WTC11 (cell line): ENCODE measurements around the gene NMRK1. TPM values are rescaled to one million over a fixed set of nuclear protein-coding genes. Genes with fewer than 3 reads are reported as not detected.

Experiments
- ATAC-seq: fragments of 200-7000 bp; cut with Tn5 transposase; 2 replicates; pipeline ENCODE4 v1.10.0; 2021; ENCODE audit warnings: mild to moderate bottlenecking, moderate library complexity
- CTCF ChIA-PET: fragments of 300-600 bp; sonication (Branson Sonifier 250); formaldehyde crosslinking; loops from one replicate; lab custom pipeline; 2021; ENCODE audit warnings: antibody characterized with exemption; lab: Charles Lee
- POLR2A ChIA-PET: fragments of 350-600 bp; sonication (Branson Sonifier 250); formaldehyde crosslinking; loops from one replicate; lab custom pipeline; 2021; ENCODE audit warnings: antibody characterized with exemption; lab: Charles Lee
- DNase-seq: peaks from one replicate; pipeline ENCODE4 v3.0.0; 2021; ENCODE audit warnings: low spot score
- H3K27ac Mint-ChIP-seq: 2 replicates; pipeline ENCODE4 v1.8.0; 2021; ENCODE audit warnings: mixed read lengths
- H3K27me3 Mint-ChIP-seq: 2 replicates; pipeline ENCODE4 v1.8.0; 2021; ENCODE audit warnings: low read depth, mild to moderate bottlenecking, moderate library complexity, mixed read lengths
- H3K36me3 Mint-ChIP-seq: 2 replicates; pipeline ENCODE4 v1.8.0; 2021; ENCODE audit warnings: mixed read lengths
- H3K4me1 Mint-ChIP-seq: 2 replicates; pipeline ENCODE4 v1.8.0; 2022; ENCODE audit warnings: mixed read lengths
- H3K4me3 Mint-ChIP-seq: 2 replicates; pipeline ENCODE4 v1.8.0; 2021; ENCODE audit warnings: mild to moderate bottlenecking, moderate library complexity, mixed read lengths
- H3K9me3 Mint-ChIP-seq: 2 replicates; pipeline ENCODE4 v1.8.0; 2021; ENCODE audit warnings: mixed read lengths
- AR ChIP-seq: fragments of 250-450 bp; sonication (Bioruptor Pico); IDR thresholded peaks from 2 replicates; pipeline ENCODE4 v1.9.0; 2021; ENCODE audit warnings: mild to moderate bottlenecking
- ATF3 ChIP-seq: sonication (generic); formaldehyde crosslinking; conservative IDR thresholded peaks from 2 replicates; pipeline ENCODE4 v1.8.1; 2022; ENCODE audit warnings: mild to moderate bottlenecking, missing genetic modification reagents
- CREB1 ChIP-seq: sonication (generic); formaldehyde crosslinking; IDR thresholded peaks from 2 replicates; pipeline ENCODE4 v1.8.0; 2023; ENCODE audit warnings: mild to moderate bottlenecking, missing genetic modification reagents
- E2F5 ChIP-seq: sonication (generic); formaldehyde crosslinking; IDR thresholded peaks from 2 replicates; pipeline ENCODE4 v1.8.1; 2022; ENCODE audit warnings: mild to moderate bottlenecking, moderate library complexity, missing genetic modification reagents
- FOXK1 ChIP-seq: sonication (generic); formaldehyde crosslinking; IDR thresholded peaks from 2 replicates; pipeline ENCODE4 v1.8.0; 2022; ENCODE audit warnings: mild to moderate bottlenecking, moderate library complexity, missing genetic modification reagents
- FOXP4 ChIP-seq: sonication (generic); formaldehyde crosslinking; IDR thresholded peaks from 2 replicates; pipeline ENCODE4 v1.8.0; 2022; ENCODE audit warnings: mild to moderate bottlenecking, missing genetic modification reagents
- GTF2I ChIP-seq: fragments of 250-450 bp; sonication (Bioruptor Pico); conservative IDR thresholded peaks from 2 replicates; pipeline ENCODE4 v1.4.0; 2021; ENCODE audit warnings: mild to moderate bottlenecking
- IRF1 ChIP-seq: sonication (generic); formaldehyde crosslinking; IDR thresholded peaks from 2 replicates; pipeline ENCODE4 v1.8.0; 2023; ENCODE audit warnings: missing genetic modification reagents
- JUN ChIP-seq: sonication (generic); formaldehyde crosslinking; IDR thresholded peaks from 2 replicates; pipeline ENCODE4 v1.8.0; 2023; ENCODE audit warnings: mild to moderate bottlenecking, missing genetic modification reagents
- NR1H2 ChIP-seq: sonication (generic); formaldehyde crosslinking; IDR thresholded peaks from 2 replicates; pipeline ENCODE4 v1.9.0; 2021; ENCODE audit warnings: mild to moderate bottlenecking, moderate library complexity, missing genetic modification reagents
- PREB ChIP-seq: sonication (generic); formaldehyde crosslinking; IDR thresholded peaks from 2 replicates; pipeline ENCODE4 v1.8.1; 2022; ENCODE audit warnings: mild to moderate bottlenecking, missing genetic modification reagents, moderate library complexity, borderline replicate concordance
- PRRX2 ChIP-seq: fragments of 250-450 bp; sonication (Bioruptor Pico); IDR thresholded peaks from 2 replicates; pipeline ENCODE4 v1.8.0; 2021; ENCODE audit warnings: mild to moderate bottlenecking
- SMAD4 ChIP-seq: sonication (generic); formaldehyde crosslinking; IDR thresholded peaks from 2 replicates; pipeline ENCODE4 v1.8.0; 2022; ENCODE audit warnings: mild to moderate bottlenecking, missing genetic modification reagents
- STAT6 ChIP-seq: sonication (generic); formaldehyde crosslinking; conservative IDR thresholded peaks from 2 replicates; pipeline ENCODE4 v1.8.1; 2023; ENCODE audit warnings: mild to moderate bottlenecking, low read depth, missing genetic modification reagents, moderate library complexity
- ZBTB21 ChIP-seq: sonication (generic); formaldehyde crosslinking; IDR thresholded peaks from 2 replicates; pipeline ENCODE4 v1.8.1; 2023; ENCODE audit warnings: mild to moderate bottlenecking, missing genetic modification reagents, borderline replicate concordance
- ZNF425 ChIP-seq: fragments of 250-450 bp; sonication (Bioruptor Pico); conservative IDR thresholded peaks from 2 replicates; pipeline ENCODE4 v1.9.0; 2021; ENCODE audit warnings: mild to moderate bottlenecking
- ZNF671 ChIP-seq: fragments of 250-450 bp; sonication (Bioruptor Pico); IDR thresholded peaks from 2 replicates; pipeline ENCODE4 v1.8.0; 2021; ENCODE audit warnings: mild to moderate bottlenecking
- ZSCAN18 ChIP-seq: fragments of 250-450 bp; sonication (Bioruptor Pico); IDR thresholded peaks from 2 replicates; pipeline ENCODE4 v2.1.2; 2022; ENCODE audit warnings: mild to moderate bottlenecking, moderate library complexity
- total RNA-seq: library from RNA; stranded (reverse); gene quantifications from 3 replicates; pipeline ENCODE4 v1.2.3, GENCODE V29; 2021

NMRK1 gene
- total RNA-seq, 1 experiment from 2014 or later = 14.5 TPM

- TF ChIP-seq STAT6 (CRISPR knock-in tag) (no peak), NR1H2 (CRISPR knock-in tag) (no peak), SMAD4 (CRISPR knock-in tag) (no peak), ZBTB21 (no peak), ZNF671 (CRISPR knock-in tag) (no peak), E2F5 (CRISPR knock-in tag) (no peak), ATF3 (no peak), GTF2I (CRISPR knock-in tag) (no peak), FOXP4 (no peak)
- TF ChIP-seq, all 79 proteins: peak for 0
These were observed 18.9 kb upstream of the NMRK1 start (continued) for GRCh38 chr9:75106857-75107256.

- Mint-ChIP-seq H3K36me3 (no peaks in the 10 kb centered on the region), H3K4me3 (no peak overlapping the region), H3K9me3 (no peaks in the 10 kb centered on the region), H3K27ac (no peak overlapping the region), H3K27me3 (no peaks in the 10 kb centered on the region), H3K4me1 (peaks cover 9% of the 10 kb centered on the region)
- ChIA-PET CTCF (no interaction called here), POLR2A (interaction anchor here (0.6 to 0.7 kb wide), 2 partner anchors 73 to 210 kb away, joined by 3 to 4 read pairs; no protein-coding TSS in a partner anchor)
- DNase-seq = no peak
- no peak for ATAC-seq
- TF ChIP-seq STAT6 (CRISPR knock-in tag) = no peak
- no peak for TF ChIP-seq IRF1 (CRISPR knock-in tag)
- no peak for TF ChIP-seq ZSCAN18 (CRISPR knock-in tag)
- TF ChIP-seq PREB (CRISPR knock-in tag) = no peak
- TF ChIP-seq CREB1 = no peak
- TF ChIP-seq JUN (CRISPR knock-in tag) = no peak
- TF ChIP-seq AR (CRISPR knock-in tag) = no peak
- no peak for TF ChIP-seq PRRX2
- no peak for TF ChIP-seq ZNF425 (CRISPR knock-in tag)
- no peak for TF ChIP-seq FOXK1 (CRISPR knock-in tag)
These were observed 17.9 kb upstream of the NMRK1 start for GRCh38 chr9:75105841-75106240.
